Urothelium cell line (cell line): Measurements from ENCODE around the gene GNG2.
A peak's percentile ranks its signal among the peaks of the same experiment; 100 is the strongest.

Experiments
- DNase-seq: peaks from one replicate; pipeline ENCODE4 v3.0.0; 2011; ENCODE audit warnings: low spot score, mixed read lengths
- FAIRE-seq: peaks from 2 replicates; lab custom pipeline; 2011; peaks lifted over from hg19 to GRCh38; lab: Jason Lieb, UNC

The GNG2 gene

DNA sequence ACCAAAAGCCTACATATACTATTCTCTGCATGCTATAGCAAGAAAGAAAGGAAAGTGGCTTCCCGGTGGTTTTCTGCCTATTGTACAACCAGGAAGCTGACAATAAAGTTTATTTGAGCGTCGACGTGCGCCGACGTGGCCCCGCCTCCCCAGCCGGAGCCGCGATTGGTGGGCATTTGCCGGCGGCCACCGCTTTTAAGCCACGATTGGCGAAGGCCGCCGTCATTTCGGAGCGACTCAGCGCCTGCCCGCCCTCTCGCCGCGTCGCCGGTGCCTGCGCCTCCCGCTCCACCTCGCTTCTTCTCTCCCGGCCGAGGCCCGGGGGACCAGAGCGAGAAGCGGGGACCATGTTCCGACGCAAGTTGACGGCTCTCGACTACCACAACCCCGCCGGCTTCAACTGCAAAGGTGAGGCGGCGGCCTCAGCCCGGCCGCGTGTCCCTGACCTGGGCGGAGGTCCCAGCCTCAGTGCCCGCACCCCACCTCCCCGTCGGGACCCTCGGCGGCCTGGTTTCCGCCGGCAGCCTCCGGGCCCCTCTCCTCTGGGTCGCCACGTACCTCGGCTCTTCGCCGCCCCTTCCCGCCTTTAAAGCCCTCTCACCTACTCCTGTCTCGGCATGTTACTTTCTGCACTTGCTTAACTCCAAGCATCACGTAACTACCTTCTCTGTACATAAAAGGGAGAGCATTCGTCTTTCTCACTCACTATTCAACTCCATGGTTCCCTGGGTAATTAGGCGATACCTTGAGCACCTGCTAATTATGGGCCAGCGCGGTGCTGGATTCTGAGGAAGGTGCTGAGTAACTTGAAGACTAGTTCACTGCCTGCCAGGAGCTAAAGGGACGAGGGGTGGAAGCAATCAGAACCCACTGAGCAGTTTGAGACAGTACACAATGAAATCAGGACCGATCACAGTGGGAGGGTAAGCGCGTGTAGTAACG lies 129.2 kb downstream of the GNG2 start, which contains the start of gene RTRAF:
Gene RTRAF, plus strand, starts transcription at position 254 of the 942 bp plus-strand sequence. Its CDS starts 94 bp downstream, at position 348.
- FAIRE-seq (peak; percentile 98), DNase-seq (peak; percentile 99)

DNA sequence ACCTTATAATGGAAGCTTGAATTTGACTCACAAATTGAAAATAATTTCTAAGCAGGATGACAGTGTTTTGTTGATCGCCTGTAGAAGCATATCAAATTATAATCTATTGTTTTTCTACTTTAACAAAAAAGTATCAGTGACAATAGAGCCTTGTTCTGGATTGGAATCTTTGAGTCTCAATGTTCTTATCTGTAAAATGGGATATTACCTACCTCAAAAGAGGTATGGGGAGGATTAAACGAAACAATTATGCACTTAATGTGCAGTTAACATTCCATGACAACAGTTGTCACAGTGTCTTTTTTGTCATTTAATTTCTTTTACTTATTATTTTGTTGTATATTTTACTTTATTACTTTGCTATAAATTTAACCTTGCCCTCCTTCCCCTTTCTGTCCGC lies 130.1 kb downstream of the GNG2 start:
- no peak for DNase-seq
- FAIRE-seq: peak; percentile 66

DNA sequence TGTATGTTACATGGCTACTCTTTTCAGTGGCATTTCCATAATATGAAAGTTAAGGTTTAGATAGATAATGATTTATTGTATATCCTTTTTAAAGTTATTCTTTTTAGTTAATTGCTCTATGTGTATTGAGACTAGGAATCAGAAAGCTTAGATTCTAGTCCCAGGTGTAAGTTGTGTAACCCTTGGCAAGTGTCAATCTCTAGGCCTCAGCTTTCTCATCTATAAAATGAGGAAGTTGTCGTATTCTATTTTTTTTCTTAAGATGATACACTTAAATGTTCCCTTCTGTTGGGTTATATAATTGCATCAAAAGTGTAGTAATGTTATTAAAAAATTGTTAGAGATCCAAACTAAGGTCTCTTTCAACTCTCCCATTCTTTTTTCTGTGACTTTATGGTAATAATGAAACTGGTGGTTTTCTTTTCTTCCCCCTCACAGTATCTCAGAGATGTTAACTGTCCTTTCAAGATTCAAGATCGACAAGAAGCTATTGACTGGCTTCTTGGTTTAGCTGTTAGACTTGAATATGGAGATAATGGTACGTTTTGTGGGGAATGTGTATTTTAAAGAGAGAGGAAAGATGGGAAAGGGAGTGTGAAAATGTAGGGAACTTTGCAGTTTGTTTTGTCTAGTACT lies 133.0 kb downstream of the GNG2 start:
- FAIRE-seq: no peak
- DNase-seq: no peak

DNA sequence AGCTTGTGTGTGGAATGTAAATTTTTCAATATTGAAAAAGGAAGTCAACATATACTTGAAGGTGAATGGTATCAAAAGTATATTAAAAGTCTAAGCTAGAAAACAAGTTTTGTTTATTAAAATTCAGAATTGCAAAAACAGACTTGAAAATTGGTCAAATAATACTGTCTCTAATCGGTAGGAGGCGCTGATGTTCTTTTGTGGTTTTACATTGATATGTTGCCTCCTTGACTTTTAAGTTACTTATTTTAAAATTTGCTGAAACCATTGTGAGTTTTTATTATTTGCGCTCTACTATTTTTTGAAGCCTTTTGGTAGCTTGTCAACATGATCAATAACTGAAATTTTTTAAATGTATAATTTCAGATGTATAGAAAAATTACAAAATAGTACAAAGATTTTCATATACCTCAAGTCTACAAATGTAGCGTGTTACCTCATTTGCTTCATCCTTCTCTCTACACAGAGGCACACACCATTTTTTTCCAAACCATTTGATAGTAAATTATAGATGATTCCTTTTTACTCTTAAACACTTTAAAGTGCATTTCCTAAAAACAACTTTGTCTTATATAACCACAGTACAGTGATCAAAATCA lies 135.8 kb downstream of the GNG2 start:
- no peak for DNase-seq
- FAIRE-seq: no peak

DNA sequence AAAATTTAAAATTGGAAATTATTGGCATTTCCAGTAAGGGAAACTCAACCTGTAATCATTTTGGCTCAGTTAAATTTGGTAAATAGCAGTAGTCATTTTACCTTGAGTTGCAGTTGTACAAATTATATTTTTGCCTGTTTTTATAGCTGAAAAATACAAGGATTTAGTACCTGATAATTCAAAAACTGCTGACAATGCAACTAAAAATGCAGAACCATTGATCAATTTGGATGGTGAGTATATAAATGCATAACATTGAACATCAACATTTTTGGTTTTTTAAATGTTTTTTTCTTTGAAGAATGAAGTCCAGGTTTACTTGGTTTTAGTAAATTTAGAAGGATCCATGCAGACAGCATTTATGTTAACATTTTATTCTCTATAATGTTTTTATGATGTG lies 137.9 kb downstream of the GNG2 start:
- no peak for FAIRE-seq
- DNase-seq: no peak

DNA sequence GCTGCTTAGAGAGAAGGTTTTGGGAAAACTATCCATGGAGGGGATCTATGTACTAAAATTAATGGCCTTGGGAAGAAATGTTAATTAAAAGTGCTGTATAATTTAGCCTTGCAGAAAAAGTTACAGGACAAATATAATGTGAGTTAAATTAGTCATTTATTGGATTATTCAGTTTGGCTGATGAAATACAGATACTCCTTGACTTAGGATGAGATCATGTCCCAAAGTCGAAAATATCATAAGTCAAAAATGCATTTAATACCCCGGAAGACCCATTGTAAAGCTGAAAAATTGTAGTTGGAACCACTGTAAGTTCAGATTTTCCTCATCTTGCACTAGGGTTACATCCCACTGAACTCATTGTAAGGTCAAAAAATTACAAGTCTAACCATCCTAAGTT lies 138.7 kb downstream of the GNG2 start:
- DNase-seq (no peak), FAIRE-seq (peak; percentile 42)

DNA sequence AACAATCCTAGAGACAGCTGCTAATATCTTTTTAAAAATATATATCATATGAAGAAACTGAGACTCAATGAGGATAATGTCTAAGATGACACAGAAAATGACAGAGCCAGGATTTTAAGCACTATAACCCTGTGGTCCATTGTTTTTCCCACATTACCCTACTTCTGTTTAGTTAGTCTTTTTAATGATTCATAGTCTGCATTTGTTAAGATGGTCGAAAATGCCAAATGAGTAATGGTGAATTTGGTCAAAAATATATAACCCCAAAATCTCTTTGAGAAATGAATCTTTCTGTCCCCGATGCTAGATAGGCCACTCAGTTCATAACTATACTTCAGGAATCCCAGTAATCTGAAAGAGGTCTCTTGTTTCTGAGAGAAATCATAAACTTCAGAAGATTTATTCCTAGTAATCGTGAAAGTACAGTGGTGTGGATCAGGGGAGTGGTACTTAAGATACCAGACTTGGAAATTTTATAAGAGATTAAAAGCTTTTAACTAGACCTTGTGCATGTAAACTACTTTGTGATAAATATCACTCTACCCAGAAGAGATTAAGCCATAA lies 139.7 kb downstream of the GNG2 start:
- no peak for FAIRE-seq
- DNase-seq: no peak

DNA sequence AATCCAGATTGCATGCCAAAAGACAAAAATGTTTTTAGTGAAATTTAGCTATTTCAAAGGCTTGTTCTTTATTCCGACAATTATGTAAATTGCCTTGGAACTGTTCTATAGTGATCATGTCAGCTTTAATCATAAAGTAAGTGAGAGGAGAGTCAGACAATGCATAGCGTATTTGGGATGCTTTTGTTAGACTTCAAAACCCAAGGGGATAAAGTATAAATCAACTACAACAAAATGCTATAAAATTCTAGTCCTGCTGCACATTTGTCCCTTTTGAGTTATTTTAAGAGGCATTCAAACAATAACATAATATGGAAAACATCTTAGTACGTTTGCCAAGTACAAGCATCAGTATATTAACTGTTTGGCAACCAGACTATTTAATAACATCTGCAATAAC lies 140.3 kb downstream of the GNG2 start:
- FAIRE-seq (no peak), DNase-seq (no peak)

DNA sequence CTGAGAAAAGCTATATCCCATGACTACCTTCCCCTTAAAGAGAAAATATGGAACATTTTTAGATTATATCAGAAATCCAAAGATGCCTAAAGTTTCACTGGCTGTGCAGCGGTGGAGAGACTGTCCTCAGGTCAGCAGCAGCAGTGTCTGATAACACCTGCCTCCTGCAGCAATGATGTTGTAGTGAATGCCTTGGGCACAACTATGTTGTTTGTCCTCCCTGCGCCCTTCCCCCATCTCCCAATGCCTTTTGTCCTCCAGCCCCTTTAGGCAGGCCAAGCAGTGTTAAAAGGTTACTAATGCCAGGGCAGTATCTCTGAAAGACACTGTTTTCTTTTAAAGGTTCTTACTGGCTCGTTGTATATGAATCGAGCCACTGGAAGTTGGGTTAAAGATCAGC lies 142.1 kb downstream of the GNG2 start:
- peak; percentile 44 for FAIRE-seq
- DNase-seq: no peak

DNA sequence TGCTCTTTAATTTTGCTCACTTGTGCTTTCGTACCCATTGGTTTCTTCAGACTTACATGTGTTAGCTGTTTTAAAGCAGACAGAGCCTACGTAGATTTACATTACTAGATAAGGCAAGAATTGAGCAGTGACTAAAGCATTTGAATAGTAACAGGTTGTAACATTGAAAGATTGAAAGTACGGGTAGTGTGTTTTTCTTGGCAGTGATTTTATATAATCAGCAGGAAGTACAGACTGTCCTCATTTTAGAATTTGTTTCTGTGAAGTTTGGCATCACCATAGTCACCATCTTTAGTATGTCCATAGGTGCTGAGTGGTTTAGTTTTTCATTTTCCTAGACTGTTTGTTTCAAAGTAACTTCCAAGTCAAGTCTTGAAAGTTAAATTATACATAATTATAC lies 142.9 kb downstream of the GNG2 start:
- DNase-seq (no peak), FAIRE-seq (no peak)

DNA sequence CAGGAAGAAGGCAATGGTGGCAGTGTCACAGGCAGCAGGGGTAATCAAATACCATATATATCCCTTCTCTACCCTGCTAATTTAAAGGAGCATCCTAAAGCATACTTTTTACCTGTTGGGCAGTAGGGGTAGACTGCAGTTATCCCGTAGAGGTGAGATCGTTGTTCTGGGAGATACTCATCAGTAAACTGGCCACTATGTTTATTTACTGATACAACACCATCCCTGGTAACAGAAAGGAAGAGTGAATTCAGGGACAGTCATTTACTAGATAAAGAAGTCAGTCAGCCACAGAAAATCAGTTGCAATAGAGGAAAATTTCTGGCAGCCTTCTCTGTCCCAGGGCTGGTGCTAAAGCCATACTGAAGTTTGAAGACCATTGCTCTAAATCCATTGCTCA lies 145.2 kb downstream of the GNG2 start:
- no peak for DNase-seq
- FAIRE-seq: no peak

DNA sequence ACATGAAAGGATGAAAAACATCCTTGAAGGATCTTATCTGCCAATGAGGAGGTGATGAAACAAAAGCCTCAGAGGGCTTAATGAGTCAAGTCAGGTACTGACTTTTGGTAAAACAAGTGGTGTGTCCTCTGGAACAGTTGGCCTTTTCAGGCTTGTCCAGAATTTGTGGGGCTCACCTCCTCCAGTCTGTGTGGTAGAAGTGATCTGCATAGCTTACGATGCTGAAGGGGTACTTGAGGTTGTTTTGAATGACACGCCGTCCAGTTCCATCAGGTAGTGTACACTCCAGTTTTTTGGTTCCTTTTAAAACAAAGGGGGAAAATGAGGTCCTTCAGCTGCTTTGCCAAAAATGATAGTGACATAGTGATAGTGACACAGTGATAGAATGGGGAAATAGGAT lies 145.9 kb downstream of the GNG2 start:
- no peak for FAIRE-seq
- no peak for DNase-seq

DNA sequence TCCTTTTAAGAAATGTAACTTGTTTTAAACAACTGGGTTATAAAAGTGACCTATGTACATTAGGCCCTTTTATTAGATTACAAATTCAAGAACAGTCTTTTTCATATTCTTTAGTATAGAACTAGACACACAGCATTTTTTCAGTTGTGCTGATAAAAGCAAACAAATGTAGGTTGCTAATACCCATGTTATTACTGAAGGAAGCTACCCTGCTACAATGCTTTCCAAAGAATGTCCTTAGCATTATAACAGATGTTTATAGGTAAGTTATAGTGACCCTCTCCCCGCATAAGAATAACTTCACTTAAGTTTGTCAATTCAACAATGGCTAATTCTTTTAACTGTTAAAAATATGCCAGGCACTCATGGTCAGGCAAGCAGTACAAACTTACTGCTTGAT lies 146.8 kb downstream of the GNG2 start:
- no peak for DNase-seq
- FAIRE-seq: no peak

DNA sequence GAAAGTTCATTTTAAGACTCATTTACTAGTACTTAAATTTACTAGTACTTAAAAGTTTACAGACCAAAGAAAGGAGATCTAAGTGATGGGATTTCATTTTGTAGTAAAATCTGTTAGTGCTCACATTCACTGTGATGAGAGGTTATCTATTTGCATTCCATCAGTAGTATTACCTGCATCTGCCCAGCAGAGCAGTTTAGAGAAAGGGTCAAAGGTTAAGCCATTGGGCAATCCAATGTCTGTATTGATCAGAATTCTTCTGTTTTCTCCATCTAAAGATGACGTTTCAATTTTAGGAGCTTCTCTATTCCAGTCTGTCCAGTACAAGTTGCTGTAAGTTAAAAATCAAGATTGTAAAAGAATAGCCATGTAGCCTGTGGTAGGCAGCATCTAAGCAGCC lies 147.2 kb downstream of the GNG2 start:
- no peak for FAIRE-seq

DNA sequence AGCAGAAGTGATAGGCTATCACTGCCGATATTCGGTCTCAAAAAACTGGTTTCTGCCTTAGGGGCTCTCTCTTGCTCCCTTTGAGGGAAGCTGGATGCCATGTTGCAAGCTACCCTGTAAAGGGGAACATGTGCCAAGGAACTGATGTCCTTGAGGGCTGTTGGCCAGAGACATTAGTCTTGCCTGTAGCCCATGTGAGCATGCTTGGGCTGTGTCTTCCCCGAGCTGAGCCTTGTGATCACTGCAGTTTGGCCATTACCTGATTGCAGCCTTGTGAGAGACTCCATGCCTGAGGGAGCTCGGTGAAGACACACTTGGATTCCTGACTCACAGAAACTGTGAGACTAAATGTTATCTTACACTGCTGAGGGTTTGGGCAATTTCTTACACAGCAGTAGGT lies 147.7 kb downstream of the GNG2 start:
- FAIRE-seq (peak; percentile 70), DNase-seq (no peak)

More for the DNA sequence above, 147.2 kb downstream of the GNG2 start:
- no peak for DNase-seq

DNA sequence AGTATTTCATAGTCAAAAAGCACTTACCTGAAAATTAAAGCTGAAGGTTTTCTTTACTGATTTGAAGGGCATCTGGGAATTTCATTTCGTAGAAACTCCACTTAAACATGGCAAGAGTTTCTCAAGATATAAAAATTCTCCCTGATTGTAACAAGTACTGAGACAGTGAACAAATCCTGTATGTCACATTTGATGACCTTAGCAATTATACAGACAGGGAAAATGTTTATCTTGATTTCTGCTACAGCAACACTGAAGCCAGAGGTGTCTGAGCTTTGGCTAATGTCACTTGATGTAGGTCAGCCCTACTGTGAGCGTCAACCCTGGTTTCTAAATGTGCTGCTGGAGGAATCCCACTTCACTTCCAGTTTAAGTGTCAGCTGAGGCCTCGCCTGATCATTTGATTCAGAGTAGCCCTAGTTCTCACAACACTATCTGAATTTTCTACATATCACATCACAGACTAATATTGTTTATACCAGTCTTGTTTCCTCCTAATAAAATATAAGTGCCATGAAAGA lies 149.8 kb downstream of the GNG2 start:
- no peak for FAIRE-seq
- no peak for DNase-seq

DNA sequence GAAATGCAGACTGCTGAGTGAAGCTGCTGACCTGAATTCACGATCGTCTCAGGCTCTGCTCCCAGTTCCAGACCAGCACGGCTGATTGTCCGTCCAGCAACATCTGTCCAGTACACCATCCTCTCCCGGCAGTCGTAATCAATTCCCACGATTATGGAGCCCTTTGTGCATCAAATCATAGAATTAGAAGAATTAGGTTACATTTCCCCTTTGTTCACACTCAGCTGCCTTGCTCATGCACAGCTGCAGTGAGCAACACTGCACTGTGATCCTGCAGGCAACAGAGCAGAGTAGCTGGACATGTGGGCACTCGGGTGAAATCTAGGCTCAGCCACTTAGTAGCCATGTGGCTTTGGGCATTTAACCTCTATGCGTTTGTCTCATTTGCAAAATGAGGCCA lies 151.1 kb downstream of the GNG2 start:
- peak; percentile 86 for FAIRE-seq

DNA sequence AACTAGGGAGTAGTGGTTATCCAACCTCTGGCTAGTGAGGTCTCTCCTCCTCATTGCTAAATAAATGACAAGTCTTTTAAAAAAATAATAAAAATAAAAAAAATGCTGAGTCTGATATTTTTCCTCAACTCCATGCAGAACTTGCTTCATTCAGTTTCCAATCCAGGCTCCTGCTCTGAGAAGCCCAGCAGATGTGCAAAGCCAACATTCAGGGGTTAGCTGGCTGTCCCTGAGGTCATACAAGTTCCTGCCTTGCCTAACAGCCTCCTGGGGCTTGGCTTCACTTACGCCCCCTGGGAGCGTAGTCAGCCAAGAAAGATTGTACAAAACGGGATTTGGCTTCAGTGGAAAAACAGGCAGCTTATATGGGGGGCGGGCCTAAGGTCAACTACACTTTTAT lies 152.2 kb downstream of the GNG2 start:
- FAIRE-seq (no peak), DNase-seq (no peak)

More for the DNA sequence above, 151.1 kb downstream of the GNG2 start:
- DNase-seq: no peak

DNA sequence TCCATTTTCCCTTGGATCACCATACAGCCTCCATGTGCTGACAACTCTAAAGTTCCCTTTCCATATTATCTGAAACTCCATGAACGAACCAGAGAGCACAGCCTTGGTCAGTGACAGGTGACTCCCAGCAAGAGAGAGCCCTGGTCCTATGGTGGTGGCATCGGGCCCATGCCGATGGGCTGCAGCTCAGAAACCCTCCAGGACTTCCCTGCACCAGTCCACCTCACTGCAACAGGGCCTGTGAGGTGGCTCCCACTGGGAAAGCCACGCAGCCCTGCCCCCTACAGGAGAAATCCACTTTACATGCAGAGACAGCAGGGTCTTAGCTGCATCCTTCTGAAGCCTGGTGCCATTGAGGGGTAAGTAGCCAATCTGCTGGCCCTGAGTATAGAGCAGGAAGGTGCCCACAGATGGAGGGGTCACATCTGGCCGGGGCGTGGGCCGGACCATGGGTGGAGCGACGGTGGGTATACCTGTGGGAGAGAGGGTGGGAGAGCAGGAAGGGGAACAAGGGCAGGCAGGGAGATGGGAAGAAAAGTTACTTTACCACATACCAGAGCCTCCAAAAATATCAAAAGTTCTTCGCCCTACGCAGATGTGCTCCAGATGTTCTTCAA lies 153.7 kb downstream of the GNG2 start:
- FAIRE-seq: no peak
- no peak for DNase-seq

DNA sequence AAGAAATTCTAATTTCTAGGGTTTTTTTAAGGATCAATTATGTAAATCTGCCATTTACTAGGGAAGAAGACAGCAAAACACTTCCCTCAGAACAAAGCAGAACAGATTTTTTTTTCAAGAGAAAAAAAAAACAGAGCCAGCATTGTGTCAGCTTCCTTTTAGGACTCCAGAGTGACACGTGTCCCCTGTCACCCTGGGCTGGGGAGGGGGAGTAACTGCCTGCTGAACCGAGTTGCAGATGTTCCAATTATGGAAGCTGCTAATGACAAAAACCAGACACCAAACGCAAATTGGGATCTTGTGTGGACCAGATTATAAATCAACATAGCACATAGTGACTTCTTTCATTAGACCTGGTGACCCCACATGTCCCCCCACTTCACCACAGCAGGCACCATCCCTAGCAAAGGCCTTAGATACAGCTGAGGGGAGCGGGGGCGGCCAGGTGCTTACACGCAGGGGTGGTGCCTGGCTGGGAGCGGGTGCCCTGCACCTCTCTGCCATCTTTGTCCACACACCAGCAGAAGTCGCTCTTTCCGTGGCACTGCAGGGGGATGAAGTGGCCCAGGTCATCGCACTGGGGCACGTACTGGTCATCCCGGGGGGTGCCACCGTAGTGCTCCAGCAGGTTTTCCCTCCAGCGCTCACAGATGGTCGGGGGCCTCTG lies 154.3 kb downstream of the GNG2 start:
- peak; percentile 30 for FAIRE-seq
- DNase-seq: no peak
